ENCODE results near the gene PSMD9.

DNA sequence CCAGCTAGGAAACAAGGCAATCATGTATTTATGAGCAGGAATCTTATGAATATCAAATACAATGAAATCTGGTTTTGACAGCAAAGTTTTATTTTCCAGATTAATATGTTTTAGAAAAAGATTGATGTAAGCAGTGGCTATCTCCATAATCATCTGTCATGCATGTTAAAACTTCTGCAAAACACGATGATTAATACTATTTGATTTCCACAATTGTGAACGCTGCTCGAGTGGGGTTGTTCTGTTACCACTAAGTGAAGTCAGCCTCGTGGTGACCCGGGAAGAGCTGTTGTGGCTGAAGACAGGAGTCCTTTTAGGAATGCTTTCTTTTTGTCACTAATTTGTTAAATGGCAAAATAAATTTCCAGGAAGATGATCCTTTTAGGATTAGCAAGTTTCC lies 39.2 kb downstream of the PSMD9 start:
- no peak for TF ChIP-seq EZH2 (IDR thresholded peaks at IDR 0.05; ENCODE audit: insufficient read depth, poor library complexity, severe bottlenecking)
- TF ChIP-seq EZH2phosphoT487 (IDR thresholded peaks at IDR 0.05; ENCODE audit: insufficient read depth, low read depth) = no peak

Measured in GM23248 (cell line).